H1 (cell line): Measurements from ENCODE around the gene INPP4B.

Experiments used
- EZH2 ChIP-seq: fragments of 200-600 bp; sonication (generic); IDR thresholded peaks from 2 replicates; pipeline ENCODE4 v1.7.1; 2012; ENCODE audit warnings: low read depth, mild to moderate bottlenecking, moderate library complexity, low read length, inconsistent platforms; ENCODE audit not compliant: severe bottlenecking
- POLR2A ChIP-seq, 2 experiments: IDR thresholded peaks; 1 replicate in 1 of 2; 2 replicates in 1 of 2; pipeline ENCODE4 v1.6.1; 2011; ENCODE audit warnings: low read depth in 2 of 2, low read length in 2 of 2, mild to moderate bottlenecking in 2 of 2; ENCODE audit errors: control extremely low read depth in 1 of 2
- RBBP5 ChIP-seq: IDR thresholded peaks from 2 replicates; pipeline ENCODE4 v1.7.1; 2012; ENCODE audit warnings: low read depth, mild to moderate bottlenecking, inconsistent platforms, low read length, moderate library complexity, borderline replicate concordance
- RFX5 ChIP-seq: IDR thresholded peaks from 2 replicates; pipeline ENCODE4 v1.6.1; 2011; ENCODE audit warnings: low read depth, low read length, improper control_type of control experiment, borderline replicate concordance
- YY1 ChIP-seq: IDR thresholded peaks from 2 replicates; pipeline ENCODE4 v1.6.1; 2011; ENCODE audit warnings: low read depth, mild to moderate bottlenecking, low read length
- TF ChIP-seq, protein P1 (sequence below), 3 experiments: IDR thresholded peaks; 1 replicate in 2 of 3; 2 replicates in 1 of 3; pipeline versions ENCODE4 v1.5.1 to v1.6.1; 2011; ENCODE audit warnings: low read length in 3 of 3, mild to moderate bottlenecking in 3 of 3, inconsistent platforms in 2 of 3, low read depth in 1 of 3, moderate library complexity in 1 of 3; ENCODE audit not compliant: insufficient read depth in 1 of 3; ENCODE audit errors: control extremely low read depth in 1 of 3

GRCh38 chr4:142701017-142701416 lies 145.1 kb downstream of the INPP4B start:
- TF ChIP-seq YY1 = no peak
- TF ChIP-seq RBBP5 = no peak
- no peak for TF ChIP-seq EZH2
- no peak for TF ChIP-seq RFX5
- TF ChIP-seq, protein P1, sequence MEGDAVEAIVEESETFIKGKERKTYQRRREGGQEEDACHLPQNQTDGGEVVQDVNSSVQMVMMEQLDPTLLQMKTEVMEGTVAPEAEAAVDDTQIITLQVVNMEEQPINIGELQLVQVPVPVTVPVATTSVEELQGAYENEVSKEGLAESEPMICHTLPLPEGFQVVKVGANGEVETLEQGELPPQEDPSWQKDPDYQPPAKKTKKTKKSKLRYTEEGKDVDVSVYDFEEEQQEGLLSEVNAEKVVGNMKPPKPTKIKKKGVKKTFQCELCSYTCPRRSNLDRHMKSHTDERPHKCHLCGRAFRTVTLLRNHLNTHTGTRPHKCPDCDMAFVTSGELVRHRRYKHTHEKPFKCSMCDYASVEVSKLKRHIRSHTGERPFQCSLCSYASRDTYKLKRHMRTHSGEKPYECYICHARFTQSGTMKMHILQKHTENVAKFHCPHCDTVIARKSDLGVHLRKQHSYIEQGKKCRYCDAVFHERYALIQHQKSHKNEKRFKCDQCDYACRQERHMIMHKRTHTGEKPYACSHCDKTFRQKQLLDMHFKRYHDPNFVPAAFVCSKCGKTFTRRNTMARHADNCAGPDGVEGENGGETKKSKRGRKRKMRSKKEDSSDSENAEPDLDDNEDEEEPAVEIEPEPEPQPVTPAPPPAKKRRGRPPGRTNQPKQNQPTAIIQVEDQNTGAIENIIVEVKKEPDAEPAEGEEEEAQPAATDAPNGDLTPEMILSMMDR (IDR thresholded peaks at IDR 0.05; ENCODE audit: control extremely low read depth in 1 of 3, insufficient read depth in 1 of 3, low read depth in 1 of 3, low read length in 3 of 3) = no peak
- no peak for TF ChIP-seq POLR2A (IDR thresholded peaks at IDR 0.05; ENCODE audit: control extremely low read depth in 1 of 2, low read depth in 2 of 2, low read length in 2 of 2)
